DMS79 treated with DMSO at 0.1 percent for 48 hours (cell line): ENCODE measurements around the gene COPS6.
A peak's percentile ranks its signal among the peaks of the same experiment; 100 is the strongest.

Source experiments
- DNase-seq: peaks from one replicate; lab custom pipeline; 2025; lab: John Stamatoyannopoulos, UW

COPS6 gene

GRCh38 chr7:100088621-100089457 is at the start of gene COPS6:
Gene COPS6, plus strand, starts transcription at chr7:100088969. Its CDS starts 22 bp downstream, at chr7:100088991.
- DNase-seq, result peak; percentile 65

GRCh38 chr7:100040575-100040974 is 48.2 kb upstream of the COPS6 start:
- no peak for DNase-seq

- DNase-seq, result no peak
Measured at GRCh38 chr7:100044718-100045117, 44.1 kb upstream of the COPS6 start.

- DNase-seq, result no peak
Measured at GRCh38 chr7:100048680-100049079, 40.1 kb upstream of the COPS6 start.

- peak; percentile 72 for DNase-seq
Measured at GRCh38 chr7:100049441-100050291, 39.1 kb upstream of the COPS6 start, which contains the start of gene ZSCAN21. Gene ZSCAN21, plus strand, starts transcription at chr7:100049774. Its CDS starts 7,233 bp downstream, at chr7:100057007.

GRCh38 chr7:100051611-100052010 is 37.2 kb upstream of the COPS6 start:
- no peak for DNase-seq

- DNase-seq, result peak; percentile 56
Measured at GRCh38 chr7:100053215-100053614, 35.6 kb upstream of the COPS6 start.

GRCh38 chr7:100057006-100057405 is 31.8 kb upstream of the COPS6 start:
- DNase-seq, result no peak

GRCh38 chr7:100059251-100059739 is 29.5 kb upstream of the COPS6 start:
- DNase-seq, result no peak

GRCh38 chr7:100061518-100062193 is 27.1 kb upstream of the COPS6 start:
- no peak for DNase-seq

GRCh38 chr7:100063376-100063775 is 25.4 kb upstream of the COPS6 start:
- no peak for DNase-seq

GRCh38 chr7:100064162-100064561 is 24.6 kb upstream of the COPS6 start:
- no peak for DNase-seq

GRCh38 chr7:100065452-100066186 is 23.1 kb upstream of the COPS6 start:
- no peak for DNase-seq

GRCh38 chr7:100066953-100067352 is 21.8 kb upstream of the COPS6 start:
- no peak for DNase-seq

- no peak for DNase-seq
Measured at GRCh38 chr7:100069991-100070390, 18.8 kb upstream of the COPS6 start.

GRCh38 chr7:100071018-100071723 is 17.6 kb upstream of the COPS6 start:
- DNase-seq, result no peak

- no peak for DNase-seq
Measured at GRCh38 chr7:100072462-100072861, 16.3 kb upstream of the COPS6 start.

GRCh38 chr7:100074841-100075240 is 13.9 kb upstream of the COPS6 start:
- no peak for DNase-seq

GRCh38 chr7:100075418-100075817 is 13.4 kb upstream of the COPS6 start:
- DNase-seq, result no peak

- no peak for DNase-seq
Measured at GRCh38 chr7:100077205-100077604, 11.6 kb upstream of the COPS6 start.
